DMS 273 (cell line): ENCODE data around the gene DPF3.

Experiments used
- DNase-seq: peaks from one replicate; lab custom pipeline; 2025; ENCODE audit not compliant: unreplicated experiment; lab: John Stamatoyannopoulos, UW

The DPF3 gene

GRCh38 chr14:72621387-72622065, 272.4 kb downstream of the DPF3 start:
- DNase-seq, result no peak

GRCh38 chr14:72619881-72620280, 274.0 kb downstream of the DPF3 start:
- DNase-seq, result no peak

- no peak for DNase-seq
Measured at GRCh38 chr14:72619111-72619571, 274.8 kb downstream of the DPF3 start.

GRCh38 chr14:72618424-72618823, 275.5 kb downstream of the DPF3 start:
- DNase-seq, result no peak

GRCh38 chr14:72617391-72618031, 276.4 kb downstream of the DPF3 start:
- DNase-seq, result no peak

- DNase-seq, result no peak
Measured at GRCh38 chr14:72616811-72617210, 277.1 kb downstream of the DPF3 start.

GRCh38 chr14:72616294-72616693, 277.6 kb downstream of the DPF3 start:
- DNase-seq, result peak; percentile 20

GRCh38 chr14:72615451-72616121, 278.3 kb downstream of the DPF3 start:
- peak; percentile 33 for DNase-seq

GRCh38 chr14:72614891-72615415, 278.9 kb downstream of the DPF3 start:
- no peak for DNase-seq

GRCh38 chr14:72614365-72614764, 279.5 kb downstream of the DPF3 start:
- no peak for DNase-seq

GRCh38 chr14:72613975-72614319, 280.0 kb downstream of the DPF3 start:
- no peak for DNase-seq

- peak; percentile 54 for DNase-seq
Measured at GRCh38 chr14:72613231-72613974, 280.5 kb downstream of the DPF3 start.

GRCh38 chr14:72612041-72612440, 281.9 kb downstream of the DPF3 start:
- peak; percentile 38 for DNase-seq

GRCh38 chr14:72611506-72611905, 282.4 kb downstream of the DPF3 start:
- DNase-seq, result no peak

GRCh38 chr14:72610831-72611200, 283.1 kb downstream of the DPF3 start:
- no peak for DNase-seq

GRCh38 chr14:72610096-72610830, 283.6 kb downstream of the DPF3 start:
- DNase-seq, result no peak

- DNase-seq, result no peak
Measured at GRCh38 chr14:72609205-72609916, 284.5 kb downstream of the DPF3 start.

GRCh38 chr14:72608391-72609204, 285.3 kb downstream of the DPF3 start:
- no peak for DNase-seq
